Coronary artery (tissue), 2 donors: ENCODE measurements around the gene HCN1.

ENCODE experiments used
- DNase-seq: peaks from one replicate; pipeline ENCODE4 v3.0.0-alpha.2; 2017; ENCODE audit warnings: low spot score
- H3K27ac ChIP-seq, 2 donors: fragments of 200-600 bp; sonication (generic); one replicate each; pipeline ENCODE4 v1.5.1; 2016 to 2019
- H3K4me3 ChIP-seq: fragments of 200-600 bp; sonication (generic); 2 replicates; pipeline ENCODE4 v1.5.1; 2016; ENCODE audit warnings: mild to moderate bottlenecking, moderate library complexity
- CTCF ChIP-seq: fragments of 200-600 bp; sonication (generic); IDR thresholded peaks from one replicate; pipeline ENCODE4 v1.5.1; 2019; ENCODE audit warnings: antibody characterized with exemption

The HCN1 gene

GRCh38 chr5:45696206-45696836, at the start of gene HCN1:
Gene HCN1 (minus strand): TSS chr5:45696380.
- peak; percentile 30 for TF ChIP-seq CTCF
- Histone ChIP-seq H3K27ac (no peak within 1 kb of the TSS), H3K4me3 (peak within 1 kb of the TSS; percentile 56)
- DNase-seq, result no peak

- no peak for TF ChIP-seq CTCF
Observed at GRCh38 chr5:45741110-45741509, 44.9 kb upstream of the HCN1 start.

GRCh38 chr5:45737153-45737552, 41.0 kb upstream of the HCN1 start:
- Histone ChIP-seq H3K27ac (no peak overlapping the region), H3K4me3 (no peak overlapping the region)
- no peak for TF ChIP-seq CTCF
- DNase-seq, result no peak

More at GRCh38 chr5:45741110-45741509, 44.9 kb upstream of the HCN1 start:
- no peak overlapping the region for H3K4me3 ChIP-seq
- no peak overlapping the region for H3K27ac ChIP-seq
- no peak for DNase-seq

- no peak for TF ChIP-seq CTCF
- Histone ChIP-seq H3K4me3 (no peak overlapping the region), H3K27ac (no peak overlapping the region)
- no peak for DNase-seq
Observed at GRCh38 chr5:45725537-45725936, 29.4 kb upstream of the HCN1 start.

GRCh38 chr5:45697201-45697600, 1.0 kb upstream of the HCN1 start:
- TF ChIP-seq CTCF, result no peak
- Histone ChIP-seq H3K27ac (no peak overlapping the region), H3K4me3 (no peak overlapping the region)
- DNase-seq, result no peak

- Histone ChIP-seq H3K4me3 (peak overlapping the region; percentile 56), H3K27ac (no peak overlapping the region)
- DNase-seq, result no peak
- TF ChIP-seq CTCF, result no peak
Observed at GRCh38 chr5:45695804-45696156, 400 bp downstream of the HCN1 start.

- Histone ChIP-seq H3K4me3 (peak overlapping the region; percentile 56), H3K27ac (no peak overlapping the region)
- DNase-seq, result no peak
- no peak for TF ChIP-seq CTCF
Observed at GRCh38 chr5:45694971-45695803, 993 bp downstream of the HCN1 start.
